H9 (cell line): ENCODE measurements around the gene PC. TPM values are rescaled to one million over a fixed set of nuclear protein-coding genes. Genes with fewer than 3 reads are reported as not detected.

Source experiments
- DNase-seq: peaks from one replicate; pipeline ENCODE4 v3.0.0-alpha.2; 2017
- H2AFZ ChIP-seq: one replicate; pipeline ENCODE4 v1.6.1; 2013; ENCODE audit warnings: mild to moderate bottlenecking, low read length, control low read depth, moderate library complexity
- H2AK5ac ChIP-seq: 2 replicates; pipeline ENCODE4 v1.6.1; 2013; ENCODE audit warnings: low read length, control low read depth, mixed read lengths; ENCODE audit not compliant: insufficient read length
- H2BK120ac ChIP-seq: one replicate; pipeline ENCODE4 v1.6.1; 2013; ENCODE audit warnings: low read depth, mild to moderate bottlenecking, low read length, control low read depth, inconsistent platforms; ENCODE audit not compliant: poor library complexity, severe bottlenecking
- H2BK12ac ChIP-seq: 2 replicates; pipeline ENCODE4 v1.6.1; 2013; ENCODE audit warnings: low read length, control low read depth, mixed read lengths, low read depth; ENCODE audit not compliant: insufficient read length
- H2BK15ac ChIP-seq: 2 replicates; pipeline ENCODE4 v1.6.1; 2013; ENCODE audit warnings: low read depth, low read length, control low read depth
- H2BK20ac ChIP-seq: one replicate; pipeline ENCODE4 v1.6.1; 2013; ENCODE audit warnings: low read depth, mild to moderate bottlenecking, low read length, control low read depth, inconsistent platforms; ENCODE audit not compliant: poor library complexity, severe bottlenecking
- H2BK5ac ChIP-seq: 2 replicates; pipeline ENCODE4 v1.6.1; 2013; ENCODE audit warnings: low read length, control low read depth, mixed read lengths; ENCODE audit not compliant: insufficient read length
- H3K14ac ChIP-seq: 2 replicates; pipeline ENCODE4 v1.6.1; 2013; ENCODE audit warnings: low read length, control low read depth; ENCODE audit not compliant: insufficient read depth
- H3K18ac ChIP-seq: 2 replicates; pipeline ENCODE4 v1.6.1; 2013; ENCODE audit warnings: low read depth, mild to moderate bottlenecking, mixed read lengths, low read length, control low read depth; ENCODE audit not compliant: insufficient read length
- H3K23ac ChIP-seq: 2 replicates; pipeline ENCODE4 v1.6.1; 2013; ENCODE audit warnings: low read length, control low read depth, mixed read lengths, low read depth; ENCODE audit not compliant: insufficient read length
- H3K23me2 ChIP-seq: 2 replicates; pipeline ENCODE4 v1.6.1; 2013; ENCODE audit warnings: low read depth, mild to moderate bottlenecking, mixed read lengths, low read length, control low read depth; ENCODE audit not compliant: insufficient read length, poor library complexity, severe bottlenecking
- H3K27ac ChIP-seq: 2 replicates; pipeline ENCODE4 v1.5.1; 2013; ENCODE audit warnings: low read length, control low read depth, mixed read lengths, low read depth; ENCODE audit not compliant: insufficient read length
- H3K27me3 ChIP-seq: 2 replicates; pipeline ENCODE4 v1.6.1; 2013; ENCODE audit warnings: low read length, control low read depth, inconsistent platforms; ENCODE audit not compliant: insufficient read depth
- H3K4ac ChIP-seq: 2 replicates; pipeline ENCODE4 v1.6.1; 2013; ENCODE audit warnings: low read depth, mild to moderate bottlenecking, control low read depth, inconsistent platforms, low read length, moderate library complexity
- H3K4me1 ChIP-seq: 2 replicates; pipeline ENCODE4 v1.6.1; 2013; ENCODE audit warnings: low read length, control low read depth, inconsistent platforms; ENCODE audit not compliant: insufficient read depth
- H3K4me2 ChIP-seq: 2 replicates; pipeline ENCODE4 v1.6.1; 2013; ENCODE audit warnings: low read length, control low read depth, mixed read lengths; ENCODE audit not compliant: insufficient read length, insufficient read depth
- H3K56ac ChIP-seq: 2 replicates; pipeline ENCODE4 v1.6.1; 2013; ENCODE audit warnings: low read depth, mild to moderate bottlenecking, mixed read lengths, low read length, control low read depth; ENCODE audit not compliant: insufficient read length
- H3K79me1 ChIP-seq: 2 replicates; pipeline ENCODE4 v1.6.1; 2013; ENCODE audit warnings: low read depth, mild to moderate bottlenecking, moderate library complexity, low read length, control low read depth, inconsistent platforms; ENCODE audit not compliant: insufficient read depth, poor library complexity, severe bottlenecking
- H3K79me2 ChIP-seq: 2 replicates; pipeline ENCODE4 v1.6.1; 2013; ENCODE audit warnings: low read length, control low read depth, inconsistent platforms; ENCODE audit not compliant: insufficient read depth
- H3K9ac ChIP-seq: 2 replicates; pipeline ENCODE4 v1.6.1; 2013; ENCODE audit warnings: low read length, control low read depth, mixed read lengths; ENCODE audit not compliant: insufficient read length; ENCODE audit errors: extremely low read depth
- H3K9me3 ChIP-seq: one replicate; pipeline ENCODE4 v1.6.1; 2013; ENCODE audit warnings: low read depth, low read length, inconsistent platforms; ENCODE audit not compliant: control insufficient read depth
- H3T11ph ChIP-seq: one replicate; pipeline ENCODE4 v1.6.1; 2013; ENCODE audit warnings: mild to moderate bottlenecking, low read length, control low read depth, inconsistent platforms
- H4K20me1 ChIP-seq: one replicate; pipeline ENCODE4 v1.6.1; 2013; ENCODE audit not compliant: control insufficient read depth, insufficient read length, insufficient read depth
- H4K5ac ChIP-seq: 2 replicates; pipeline ENCODE4 v1.6.1; 2013; ENCODE audit warnings: low read depth, mild to moderate bottlenecking, mixed read lengths, low read length, control low read depth; ENCODE audit not compliant: insufficient read length
- H4K8ac ChIP-seq: replicated peaks from 2 replicates; pipeline ENCODE4 v1.6.1; 2013; ENCODE audit warnings: low read length, control low read depth, mixed read lengths, low read depth; ENCODE audit not compliant: insufficient read length
- H4K91ac ChIP-seq: 2 replicates; pipeline ENCODE4 v1.6.1; 2013; ENCODE audit warnings: low read depth, mild to moderate bottlenecking, moderate library complexity, mixed read lengths, low read length, control low read depth; ENCODE audit not compliant: insufficient read length
- H3K27ac Mint-ChIP-seq, 3 experiments: 2 replicates in 2 of 3; 3 replicates in 1 of 3; pipeline ENCODE4 v1.8.0; 2020 to 2021; ENCODE audit warnings: mixed read lengths in 3 of 3, mild to moderate bottlenecking in 1 of 3, moderate library complexity in 1 of 3
- H3K27me3 Mint-ChIP-seq: 2 replicates; pipeline ENCODE4 v1.8.0; 2021; ENCODE audit warnings: low read depth, mild to moderate bottlenecking, moderate library complexity, mixed read lengths
- H3K36me3 Mint-ChIP-seq, 3 experiments: 2 replicates in 2 of 3; 3 replicates in 1 of 3; pipeline ENCODE4 v1.8.0; 2020 to 2021; ENCODE audit warnings: low read depth in 3 of 3, mixed read lengths in 3 of 3; ENCODE audit not compliant: insufficient read depth in 1 of 3
- H3K4me1 Mint-ChIP-seq, 2 experiments: 2 replicates each; pipeline ENCODE4 v1.8.0; 2020; ENCODE audit warnings: mixed read lengths in 2 of 2
- H3K4me3 Mint-ChIP-seq, 2 experiments: 2 replicates in 1 of 2; 3 replicates in 1 of 2; pipeline ENCODE4 v1.8.0; 2020 to 2021; ENCODE audit warnings: mild to moderate bottlenecking in 2 of 2, mixed read lengths in 2 of 2, moderate library complexity in 1 of 2
- H3K9me3 Mint-ChIP-seq, 2 experiments: 2 replicates in 1 of 2; 3 replicates in 1 of 2; pipeline ENCODE4 v1.8.0; 2020; ENCODE audit warnings: mild to moderate bottlenecking in 2 of 2, mixed read lengths in 2 of 2, moderate library complexity in 1 of 2
- CTCF ChIP-seq: fragments of 200-600 bp; sonication (generic); conservative IDR thresholded peaks from 3 replicates; pipeline ENCODE4 v1.8.0; 2021; ENCODE audit warnings: antibody characterized with exemption, mild to moderate bottlenecking
- WGBS: extraction: QIAGEN DNeasy Blood & Tissue Kit; methylation state at CpG from one replicate; pipeline ENCODE4 v1.1.7; 2013; ENCODE audit warnings: missing lambda C conversion rate, low lambda C conversion rate, mixed read lengths; ENCODE audit not compliant: insufficient read length; ENCODE audit errors: extremely low coverage; 5-methylcytosine and 5-hydroxymethylcytosine counted together
- total RNA-seq: library from RNA; stranded (reverse); gene quantifications from 2 replicates; pipeline ENCODE4 v1.2.1, GENCODE V29; 2021

PC gene
- total RNA-seq, 1 experiment from 2014 or later = 32.6 TPM

DNA sequence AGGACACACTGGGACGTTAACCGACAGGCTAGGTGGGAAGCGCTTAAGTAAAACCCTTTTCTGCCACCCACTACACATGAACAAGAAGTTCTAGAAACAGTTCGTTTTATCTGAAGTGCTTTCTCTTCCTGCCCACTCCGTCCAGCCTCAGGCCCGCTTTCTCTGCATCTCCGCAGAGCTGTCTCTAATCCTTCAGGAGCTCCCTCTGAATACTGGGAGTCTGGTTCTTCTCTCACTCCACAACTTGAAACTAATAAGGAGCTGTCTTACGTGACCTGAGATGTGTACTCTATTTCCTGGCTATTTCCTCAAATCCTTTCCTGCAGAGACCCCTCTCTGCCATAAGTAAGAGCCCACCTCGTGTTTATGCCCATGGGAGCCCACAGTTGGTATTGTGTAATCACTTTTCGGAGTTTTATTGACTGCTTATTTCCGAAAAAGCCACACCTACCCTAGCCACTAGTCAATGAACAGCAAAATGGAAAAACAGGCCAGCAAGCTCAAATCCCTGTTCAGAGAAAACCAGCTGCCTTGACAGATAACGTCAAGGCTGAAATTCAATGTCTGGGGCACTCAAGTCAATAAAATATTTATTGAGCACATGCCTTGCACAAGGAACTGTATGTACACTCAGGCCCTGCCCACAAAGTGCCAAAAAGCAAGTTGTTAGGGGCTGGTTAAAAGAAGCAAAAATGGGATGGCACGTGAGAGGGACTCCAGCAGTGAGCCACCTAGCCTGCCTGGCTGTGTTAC lies 4.9 kb downstream of the PC start:
- no peaks in the 10 kb centered on the region for H4K20me1 ChIP-seq
- H3K9me3 Mint-ChIP-seq = no peaks in the 10 kb centered on the region
- no peak overlapping the region for H2BK12ac ChIP-seq
- no peak overlapping the region for H3K56ac ChIP-seq
- no peak overlapping the region for H2AFZ ChIP-seq
- H4K5ac ChIP-seq = no peak overlapping the region
- no peaks in the 10 kb centered on the region for H3K79me1 ChIP-seq
- H2BK15ac ChIP-seq = no peak overlapping the region
- no peak overlapping the region for H3K27ac ChIP-seq
- H3K27me3 ChIP-seq = no peaks in the 10 kb centered on the region
- no peaks in the 10 kb centered on the region for H3K23me2 ChIP-seq
- H3K23ac ChIP-seq = no peak overlapping the region
- no peak overlapping the region for H4K8ac ChIP-seq
- no peak overlapping the region for H2BK20ac ChIP-seq
- no peak overlapping the region for H3K4me2 ChIP-seq
- no peak overlapping the region for H3K9ac ChIP-seq
- no peak overlapping the region for H3K14ac ChIP-seq
- no peak overlapping the region for H3K4me3 Mint-ChIP-seq
- H3K4me1 Mint-ChIP-seq = peaks cover 36 to 38% of the 10 kb centered on the region in 2 experiments
- H2BK5ac ChIP-seq = no peak overlapping the region
- H3K79me2 ChIP-seq = no peaks in the 10 kb centered on the region
- no peak overlapping the region for H4K91ac ChIP-seq
- TF ChIP-seq CTCF = no peak
- H3K4ac ChIP-seq = no peak overlapping the region
- no peak overlapping the region for H3K18ac ChIP-seq
- H3K4me1 ChIP-seq = no peaks in the 10 kb centered on the region; the same call in 1 of the 2 replicates
- H2BK120ac ChIP-seq = no peak overlapping the region
- DNase-seq = no peak
- H3K9me3 ChIP-seq = no peaks in the 10 kb centered on the region
- no peaks in the 10 kb centered on the region; the same call in 1 of the 2 replicates for H3K27me3 Mint-ChIP-seq
- peaks cover 0 to 14% (median 11%) of the 10 kb centered on the region in 3 experiments; a peak in 6 of 7 replicates for H3K36me3 Mint-ChIP-seq
- WGBS = no CpG with 5 or more reads among the region's 13 CpGs
- peak overlapping the region in 2 of 3 experiments; percentile 26 to 36; a peak in 2 of 7 replicates for H3K27ac Mint-ChIP-seq
- no peak overlapping the region for H2AK5ac ChIP-seq
- no peak overlapping the region for H3T11ph ChIP-seq
